Body of pancreas (tissue), 4 donors: ENCODE data around the gene SGK1. TPM values are rescaled to one million over a fixed set of nuclear protein-coding genes. Genes with fewer than 3 reads are reported as not detected.
A peak's percentile ranks its signal among the peaks of the same experiment; 100 is the strongest.

ENCODE experiments used
- ATAC-seq: fragments of 150-250 bp; one replicate; pipeline ENCODE4 v1.9.1; 2016
- DNase-seq, 4 donors: peaks; one replicate each; pipeline ENCODE4 v3.0.0-alpha.2; 2019
- H3K27ac ChIP-seq, 4 donors: fragments of 200-600 bp; sonication (generic); 1 replicate in 3 of 4; 2 replicates in 1 of 4; pipeline versions ENCODE4 v1.5.1 to v1.6.1; 2016 to 2019; ENCODE audit warnings: mild to moderate bottlenecking in 1 of 4, mixed read lengths in 1 of 4, moderate library complexity in 1 of 4
- H3K27me3 ChIP-seq, 2 donors: fragments of 200-600 bp; sonication (generic); one replicate each; pipeline ENCODE4 v1.6.0; 2016; ENCODE audit warnings: mild to moderate bottlenecking in 1 of 2
- H3K36me3 ChIP-seq, 2 donors: fragments of 200-600 bp; sonication (generic); replicated peaks in 1 of 2; 2 replicates each; pipeline ENCODE4 v1.5.1; 2016; ENCODE audit warnings: low read depth in 2 of 2; ENCODE audit not compliant: insufficient read depth in 1 of 2
- H3K4me1 ChIP-seq: fragments of 200-600 bp; sonication (generic); one replicate; pipeline ENCODE4 v1.6.0; 2016
- H3K4me3 ChIP-seq, 2 donors: fragments of 200-600 bp; sonication (generic); 1 replicate in 1 of 2; 2 replicates in 1 of 2; pipeline ENCODE4 v1.5.1; 2016 to 2019
- H3K9me3 ChIP-seq, 3 donors: fragments of 200-600 bp; sonication (generic); 1 replicate in 2 of 3; 2 replicates in 1 of 3; pipeline ENCODE4 v1.5.1; 2016
- CTCF ChIP-seq, 7 experiments: fragments of 450-650 bp in 4 of 7; fragments of 200-600 bp in 3 of 7; sonication (generic) in 3 of 7; IDR thresholded peaks; one replicate each; pipeline ENCODE4 v1.5.1; 2016 to 2019; ENCODE audit warnings: antibody characterized with exemption in 7 of 7
- POLR2A ChIP-seq, 3 donors: fragments of 450-650 bp; IDR thresholded peaks; one replicate each; pipeline ENCODE4 v1.6.1; 2016; ENCODE audit warnings: antibody characterized with exemption in 3 of 3, mild to moderate bottlenecking in 2 of 3
- WGBS, 2 donors: methylation state at CpG; one replicate each; pipeline ENCODE4 v1.1.5; 2017; 5-methylcytosine and 5-hydroxymethylcytosine counted together
- intact Hi-C: fragments of 100-400 bp; cut with DNase I; formaldehyde crosslinking; loops from one replicate; pipeline ENCODE4 v1.15.1; 2023
- total RNA-seq, 2 donors: library from RNA; depleted of rRNA; stranded (reverse); fragments of >200 nt; gene quantifications; one replicate each; pipeline ENCODE4 v1.1.0, GENCODE V29; 2016

The SGK1 gene
- total RNA-seq, 2 donors from 2014 or later = 51.1 to 238 TPM

- no peak for DNase-seq
- H3K9me3 ChIP-seq = no peaks in the 10 kb centered on the region
- no peak for ATAC-seq
- 76 to 86% methylated on average over 2 of the region's 2 CpGs for WGBS, 2 donors
- H3K27ac ChIP-seq = peak overlapping the region; percentile 58 to 88 (median 82)
- peaks cover 85% of the 10 kb centered on the region for H3K4me1 ChIP-seq
- no peaks in the 10 kb centered on the region for H3K36me3 ChIP-seq
- TF ChIP-seq CTCF (IDR thresholded peaks at IDR 0.05) (no peak), POLR2A (IDR thresholded peaks at IDR 0.05) (no peak)
- intact Hi-C loops = no loop called here
- H3K4me3 ChIP-seq = no peak overlapping the region
- no peaks in the 10 kb centered on the region for H3K27me3 ChIP-seq
Measured at GRCh38 chr6:134250776-134251175, 67.1 kb downstream of the SGK1 start.

GRCh38 chr6:134249759-134250602, 67.9 kb downstream of the SGK1 start:
- no peaks in the 10 kb centered on the region for H3K9me3 ChIP-seq
- WGBS, 2 donors = 4% methylated on average over 7 of the region's 7 CpGs
- DNase-seq = peak in 1 of 4 donors; percentile 32
- no peak for TF ChIP-seq POLR2A (IDR thresholded peaks at IDR 0.05)
- TF ChIP-seq CTCF (IDR thresholded peaks at IDR 0.05) = no peak
- H3K4me3 ChIP-seq = no peak overlapping the region
- intact Hi-C loops = no loop called here
- H3K27ac ChIP-seq = peak overlapping the region; percentile 58 to 88 (median 82)
- peak; percentile 82 for ATAC-seq
- H3K4me1 ChIP-seq = peaks cover 90% of the 10 kb centered on the region
- no peaks in the 10 kb centered on the region for H3K36me3 ChIP-seq
- no peaks in the 10 kb centered on the region for H3K27me3 ChIP-seq

GRCh38 chr6:134249239-134249758, 68.6 kb downstream of the SGK1 start:
- Histone ChIP-seq H3K27me3 (no peaks in the 10 kb centered on the region), H3K4me1 (peaks cover 93% of the 10 kb centered on the region), H3K4me3 (no peak overlapping the region), H3K36me3 (no peaks in the 10 kb centered on the region), H3K27ac (peak overlapping the region; percentile 58 to 88 (median 82)), H3K9me3 (no peaks in the 10 kb centered on the region)
- intact Hi-C loops = no loop called here
- DNase-seq (peak in 2 of 4 donors; percentile 22 to 27), ATAC-seq (peak; percentile 26)
- no peak for TF ChIP-seq CTCF (IDR thresholded peaks at IDR 0.05)
- TF ChIP-seq POLR2A (IDR thresholded peaks at IDR 0.05) = peak in 1 of 3 donors; percentile 7
- 36 to 43% methylated on average over 5 of the region's 5 CpGs for WGBS, 2 donors

- H3K4me3 ChIP-seq = no peak overlapping the region
- H3K4me1 ChIP-seq = peaks cover 81% of the 10 kb centered on the region
- peak overlapping the region; percentile 50 to 88 (median 82) for H3K27ac ChIP-seq
- no peaks in the 10 kb centered on the region for H3K27me3 ChIP-seq
- DNase-seq (no peak), ATAC-seq (no peak)
- WGBS, 2 donors = 49 to 51% methylated on average over 3 to 4 of the region's 4 CpGs
- no peaks in the 10 kb centered on the region for H3K36me3 ChIP-seq
- intact Hi-C loops = no loop called here
- TF ChIP-seq CTCF (IDR thresholded peaks at IDR 0.05) (no peak), POLR2A (IDR thresholded peaks at IDR 0.05) (no peak)
- H3K9me3 ChIP-seq = no peaks in the 10 kb centered on the region
Measured at GRCh38 chr6:134247844-134248580, 69.9 kb downstream of the SGK1 start.
